HepG2 (cell line): ENCODE data around the gene PCBP2. TPM values are rescaled to one million over a fixed set of nuclear protein-coding genes. Genes with fewer than 3 reads are reported as not detected.

ENCODE experiments used
- KAT2B ChIP-seq: fragments of 150-350 bp; IDR thresholded peaks from 2 replicates; pipeline ENCODE4 v1.6.1; 2014; ENCODE audit warnings: low read depth, low read length, borderline replicate concordance
- NFE2L1 ChIP-seq: sonication (generic); formaldehyde crosslinking; IDR thresholded peaks from 2 replicates; pipeline ENCODE4 v1.4.0; 2020; ENCODE audit warnings: missing genetic modification reagents, mild to moderate bottlenecking, borderline replicate concordance
- ZBTB1 ChIP-seq: sonication (generic); formaldehyde crosslinking; IDR thresholded peaks from 2 replicates; pipeline ENCODE4 v1.4.0; 2020; ENCODE audit warnings: missing genetic modification reagents, borderline replicate concordance
- ZBTB20 ChIP-seq: sonication (generic); formaldehyde crosslinking; IDR thresholded peaks from 2 replicates; pipeline ENCODE4 v1.8.1; 2023; ENCODE audit warnings: missing genetic modification reagents, low read depth, mild to moderate bottlenecking, borderline replicate concordance
- ZNF160 ChIP-seq: sonication (generic); formaldehyde crosslinking; IDR thresholded peaks from 2 replicates; pipeline ENCODE4 v1.8.0; 2022; ENCODE audit warnings: mild to moderate bottlenecking, inconsistent platforms, missing genetic modification reagents
- ZNF205 ChIP-seq: IDR thresholded peaks from 2 replicates; pipeline ENCODE4 v1.6.1; 2018; ENCODE audit warnings: missing biosample characterization, missing genetic modification reagents
- polyA plus RNA-seq, 8 experiments: library from polyadenylated mRNA; depleted of rRNA in 3 of 8; stranded (reverse) in 7 of 8; unstranded in 1 of 8; fragments of >200 nt; fragmentation: Illumina TruSeq in 4 of 8; extraction: Trizol in 4 of 8; gene quantifications; 2 replicates each; pipeline versions ENCODE4 v1.2.1 to v1.2.3, GENCODE V29; 2011 to 2016; ENCODE audit warnings: low read depth in 4 of 8, missing spikeins in 1 of 8, mixed read lengths in 1 of 8; ENCODE audit not compliant: insufficient read depth in 1 of 8
- total RNA-seq, 5 experiments: library from RNA; depleted of rRNA; stranded (reverse); fragments of >200 nt; fragmentation: Illumina TruSeq; extraction: Trizol; gene quantifications; 2 replicates each; pipeline ENCODE4 v1.2.3, GENCODE V29; 2016; ENCODE audit warnings: low read depth in 1 of 5
- TF ChIP-seq, protein P1 (sequence below): sonication (generic); formaldehyde crosslinking; IDR thresholded peaks from 2 replicates; pipeline ENCODE4 v1.8.1; 2023; ENCODE audit warnings: mild to moderate bottlenecking, inconsistent platforms, moderate library complexity, missing genetic modification reagents, borderline replicate concordance
- TF ChIP-seq, protein P2 (sequence below): sonication (generic); formaldehyde crosslinking; IDR thresholded peaks from 2 replicates; pipeline ENCODE4 v1.4.0; 2020; ENCODE audit warnings: mild to moderate bottlenecking, missing genetic modification reagents
- TF ChIP-seq, protein P3 (sequence below): sonication (generic); formaldehyde crosslinking; IDR thresholded peaks from 2 replicates; pipeline ENCODE4 v1.9.0; 2021; ENCODE audit warnings: missing genetic modification reagents, mild to moderate bottlenecking, borderline replicate concordance
- TF ChIP-seq, protein P4 (sequence below): sonication (generic); formaldehyde crosslinking; IDR thresholded peaks from 2 replicates; pipeline ENCODE4 v1.4.0; 2020; ENCODE audit warnings: missing genetic modification reagents

Gene PCBP2
- total and polyA plus RNA-seq, 2 of the 13 experiments (the other 11 are each of a cell fraction or from before 2014, with no cell fraction given) = 154 to 345 TPM

DNA sequence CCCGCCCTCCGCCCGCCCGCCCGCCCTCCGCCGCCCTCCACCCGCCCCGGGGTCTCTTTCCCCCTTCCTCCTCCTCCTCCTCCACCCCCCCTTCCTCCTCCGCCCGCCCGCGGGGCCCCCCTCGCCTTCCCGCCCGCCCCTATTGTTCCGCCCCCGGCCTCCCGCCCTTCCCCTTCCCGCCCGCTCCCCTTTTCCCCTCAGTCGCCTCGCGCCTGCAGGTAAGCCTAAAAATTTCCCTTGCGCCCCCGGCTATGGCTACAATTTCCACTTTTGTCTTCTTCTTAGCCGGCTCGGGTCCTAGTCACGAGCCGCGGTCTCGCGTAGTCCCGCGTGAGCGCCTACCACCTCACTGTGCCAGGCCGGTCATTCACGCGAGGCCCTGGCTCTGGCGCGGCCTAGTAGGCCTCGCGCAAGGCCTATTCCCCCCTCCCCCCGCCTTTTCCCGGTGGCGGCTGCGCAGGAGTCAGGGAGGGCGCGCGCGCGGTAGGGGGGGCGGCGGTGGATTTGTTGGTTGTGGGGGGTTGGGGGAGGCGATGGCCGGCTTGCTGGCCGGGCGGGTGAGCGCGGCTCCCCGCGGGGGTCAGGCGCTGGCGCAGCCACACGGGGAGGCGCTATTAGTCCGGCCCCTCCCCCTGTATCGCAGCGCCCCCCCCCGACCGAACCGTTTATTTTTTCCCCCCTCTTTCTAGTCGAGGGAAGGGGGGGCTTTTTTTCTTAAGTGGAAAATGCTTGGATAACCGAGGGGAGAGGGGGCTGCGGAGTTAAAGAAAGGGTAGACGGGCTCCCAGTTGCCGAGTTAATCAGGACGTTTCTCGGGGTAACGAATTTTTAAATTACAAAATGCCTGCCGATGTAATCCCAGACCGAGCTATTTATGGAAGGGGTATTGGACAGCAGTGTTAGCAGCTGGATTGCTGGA lies 516 bp downstream of the PCBP2 start (continued):
- TF ChIP-seq, protein P1, sequence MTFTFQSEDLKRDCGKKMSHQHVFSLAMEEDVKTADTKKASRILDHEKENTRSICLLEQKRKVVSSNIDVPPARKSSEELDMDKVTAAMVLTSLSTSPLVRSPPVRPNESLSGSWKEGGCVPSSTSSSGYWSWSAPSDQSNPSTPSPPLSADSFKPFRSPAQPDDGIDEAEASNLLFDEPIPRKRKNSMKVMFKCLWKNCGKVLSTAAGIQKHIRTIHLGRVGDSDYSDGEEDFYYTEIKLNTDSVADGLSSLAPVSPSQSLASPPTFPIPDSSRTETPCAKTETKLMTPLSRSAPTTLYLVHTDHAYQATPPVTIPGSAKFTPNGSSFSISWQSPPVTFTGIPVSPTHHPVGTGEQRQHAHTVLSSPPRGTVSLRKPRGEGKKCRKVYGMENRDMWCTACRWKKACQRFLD (CRISPR knock-in tag) = peak; percentile 37; the same call in 1 of the 2 replicates
- no peak for TF ChIP-seq ZBTB1 (CRISPR knock-in tag)
- no peak for TF ChIP-seq KAT2B
- TF ChIP-seq NFE2L1 = no peak
- TF ChIP-seq ZNF205 = no peak
- TF ChIP-seq, protein P2, sequence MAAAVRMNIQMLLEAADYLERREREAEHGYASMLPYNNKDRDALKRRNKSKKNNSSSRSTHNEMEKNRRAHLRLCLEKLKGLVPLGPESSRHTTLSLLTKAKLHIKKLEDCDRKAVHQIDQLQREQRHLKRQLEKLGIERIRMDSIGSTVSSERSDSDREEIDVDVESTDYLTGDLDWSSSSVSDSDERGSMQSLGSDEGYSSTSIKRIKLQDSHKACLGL (CRISPR knock-in tag) = peak; percentile 69
- TF ChIP-seq, protein P3, sequence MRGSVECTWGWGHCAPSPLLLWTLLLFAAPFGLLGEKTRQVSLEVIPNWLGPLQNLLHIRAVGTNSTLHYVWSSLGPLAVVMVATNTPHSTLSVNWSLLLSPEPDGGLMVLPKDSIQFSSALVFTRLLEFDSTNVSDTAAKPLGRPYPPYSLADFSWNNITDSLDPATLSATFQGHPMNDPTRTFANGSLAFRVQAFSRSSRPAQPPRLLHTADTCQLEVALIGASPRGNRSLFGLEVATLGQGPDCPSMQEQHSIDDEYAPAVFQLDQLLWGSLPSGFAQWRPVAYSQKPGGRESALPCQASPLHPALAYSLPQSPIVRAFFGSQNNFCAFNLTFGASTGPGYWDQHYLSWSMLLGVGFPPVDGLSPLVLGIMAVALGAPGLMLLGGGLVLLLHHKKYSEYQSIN = no peak
- TF ChIP-seq ZNF160 (CRISPR knock-in tag) = 0 out of 2 replicates have a peak, but pooled peaks have one; percentile 40
- peak; percentile 44; the same call in 1 of the 2 replicates for TF ChIP-seq ZBTB20 (CRISPR knock-in tag)
- TF ChIP-seq, protein P4, sequence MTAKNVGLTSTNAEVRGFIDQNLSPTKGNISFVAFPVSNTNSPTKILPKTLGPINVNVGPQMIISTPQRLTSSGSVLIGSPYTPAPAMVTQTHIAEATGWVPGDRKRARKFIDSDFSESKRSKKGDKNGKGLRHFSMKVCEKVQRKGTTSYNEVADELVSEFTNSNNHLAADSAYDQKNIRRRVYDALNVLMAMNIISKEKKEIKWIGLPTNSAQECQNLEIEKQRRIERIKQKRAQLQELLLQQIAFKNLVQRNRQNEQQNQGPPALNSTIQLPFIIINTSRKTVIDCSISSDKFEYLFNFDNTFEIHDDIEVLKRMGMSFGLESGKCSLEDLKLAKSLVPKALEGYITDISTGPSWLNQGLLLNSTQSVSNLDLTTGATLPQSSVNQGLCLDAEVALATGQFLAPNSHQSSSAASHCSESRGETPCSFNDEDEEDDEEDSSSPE (CRISPR knock-in tag) = peak; percentile 64; the same call in 1 of the 2 replicates
- TF ChIP-seq, all 625 proteins: peak for 175
